ENCODE measurements around the gene SOD2.

GRCh38 chr6:159678574-159678973, 14.5 kb downstream of the SOD2 start:
- TF ChIP-seq GABPA (IDR thresholded peaks at IDR 0.05; ENCODE audit: low read depth) = no peak
- no peak for TF ChIP-seq TCF12 (IDR thresholded peaks at IDR 0.05)
- TF ChIP-seq MAX (IDR thresholded peaks at IDR 0.05; ENCODE audit: low read depth) = no peak
- TF ChIP-seq YY1 (IDR thresholded peaks at IDR 0.05; ENCODE audit: low read depth) = no peak
- TF ChIP-seq ELF1 (IDR thresholded peaks at IDR 0.05) = no peak
- no peak for TF ChIP-seq FOXJ3 (CRISPR knock-in tag; IDR thresholded peaks at IDR 0.05)
- TF ChIP-seq EP300 (IDR thresholded peaks at IDR 0.05; ENCODE audit: borderline replicate concordance in 1 of 2, low read depth in 1 of 2, low read length in 1 of 2) = no peak
